ENCODE measurements around the gene TSTD1.

GRCh38 chr1:161069241-161069640 is 30.5 kb upstream of the TSTD1 start:
- TF ChIP-seq POLR2A (IDR thresholded peaks at IDR 0.05), result no peak
- no peak for TF ChIP-seq CTCF (IDR thresholded peaks at IDR 0.05)

All from suprapubic skin (tissue), 3 donors.